CD14-positive monocyte (primary cell): ENCODE data around the gene PLEKHG1. TPM values are rescaled to one million over a fixed set of nuclear protein-coding genes. Genes with fewer than 3 reads are reported as not detected.

ENCODE experiments used
- DNase-seq, 3 donors: peaks; one replicate each; pipeline ENCODE4 v3.0.0-alpha.2; 2011 to 2022
- H2AFZ ChIP-seq: 2 replicates; pipeline ENCODE4 v1.6.0; 2012; ENCODE audit warnings: mild to moderate bottlenecking, low read depth, low read length, inconsistent platforms; ENCODE audit not compliant: insufficient read depth, poor library complexity, severe bottlenecking
- H3K27ac ChIP-seq, 2 donors: 1 replicate in 1 of 2; 2 replicates in 1 of 2; pipeline ENCODE4 v1.5.1; 2012 to 2013; ENCODE audit warnings: low read length in 2 of 2, control low read depth in 1 of 2, inconsistent platforms in 1 of 2, low read depth in 1 of 2, mild to moderate bottlenecking in 1 of 2
- H3K27me3 ChIP-seq, 2 donors: one replicate each; pipeline versions ENCODE4 v1.6.0 to v1.6.1; 2011 to 2013; ENCODE audit warnings: low read length in 2 of 2; ENCODE audit not compliant: control insufficient read depth in 2 of 2, insufficient read depth in 2 of 2
- H3K36me3 ChIP-seq, 2 donors: replicated peaks in 1 of 2; 1 replicate in 1 of 2; 2 replicates in 1 of 2; pipeline versions ENCODE4 v1.5.1 to v1.6.1; 2012 to 2013; ENCODE audit warnings: low read length in 2 of 2, control low read depth in 1 of 2, inconsistent platforms in 1 of 2, mild to moderate bottlenecking in 1 of 2; ENCODE audit not compliant: insufficient read depth in 2 of 2, control insufficient read depth in 1 of 2
- H3K4me1 ChIP-seq, 2 donors: 1 replicate in 1 of 2; 2 replicates in 1 of 2; pipeline versions ENCODE4 v1.5.1 to v1.6.1; 2012 to 2013; ENCODE audit warnings: low read length in 2 of 2, control low read depth in 1 of 2, inconsistent platforms in 1 of 2, mild to moderate bottlenecking in 1 of 2, moderate library complexity in 1 of 2; ENCODE audit not compliant: insufficient read depth in 2 of 2, control insufficient read depth in 1 of 2
- H3K4me2 ChIP-seq: replicated peaks from 2 replicates; pipeline ENCODE3; 2012; ENCODE audit warnings: low read length, moderate library complexity, mild to moderate bottlenecking; ENCODE audit not compliant: poor library complexity, severe bottlenecking; ENCODE audit errors: extremely low read depth
- H3K4me3 ChIP-seq, 3 experiments: fragments of 200-600 bp in 1 of 3; sonication (generic) in 1 of 3; replicated peaks in 1 of 3; 1 replicate in 2 of 3; 2 replicates in 1 of 3; pipeline ENCODE4 v1.5.1; 2011 to 2013; ENCODE audit warnings: low read length in 3 of 3, mild to moderate bottlenecking in 3 of 3, control low read depth in 2 of 3, low read depth in 2 of 3, inconsistent platforms in 1 of 3, moderate library complexity in 1 of 3
- H3K79me2 ChIP-seq: 2 replicates; pipeline ENCODE4 v1.6.0; 2012; ENCODE audit warnings: mild to moderate bottlenecking, control low read depth, inconsistent platforms, low read length, moderate library complexity; ENCODE audit not compliant: insufficient read depth
- H3K9ac ChIP-seq: 2 replicates; pipeline ENCODE4 v1.6.0; 2017; ENCODE audit warnings: low read length, mild to moderate bottlenecking; ENCODE audit not compliant: insufficient read depth, poor library complexity, severe bottlenecking
- H3K9me3 ChIP-seq, 2 donors: replicated peaks in 1 of 2; 1 replicate in 1 of 2; 2 replicates in 1 of 2; pipeline versions ENCODE4 v1.5.1 to v1.6.1; 2012 to 2013; ENCODE audit warnings: low read length in 2 of 2, control low read depth in 1 of 2; ENCODE audit not compliant: control insufficient read depth in 1 of 2, insufficient read depth in 1 of 2
- H4K20me1 ChIP-seq: 2 replicates; pipeline ENCODE4 v1.6.0; 2012; ENCODE audit warnings: mild to moderate bottlenecking, low read length, control low read depth, moderate library complexity; ENCODE audit not compliant: insufficient read depth
- H3K27ac Mint-ChIP-seq, 7 donors: one replicate each; pipeline ENCODE4 v1.8.0; 2020; ENCODE audit warnings: mild to moderate bottlenecking in 7 of 7, mixed read lengths in 7 of 7, moderate library complexity in 6 of 7, inconsistent platforms in 2 of 7
- H3K27me3 Mint-ChIP-seq, 3 donors: one replicate each; pipeline ENCODE4 v1.8.0; 2021 to 2022; ENCODE audit warnings: low read depth in 3 of 3, mild to moderate bottlenecking in 3 of 3, mixed read lengths in 3 of 3, moderate library complexity in 3 of 3, inconsistent platforms in 1 of 3
- H3K36me3 Mint-ChIP-seq, 2 donors: one replicate each; pipeline ENCODE4 v1.8.0; 2020; ENCODE audit warnings: mixed read lengths in 2 of 2, inconsistent platforms in 1 of 2, mild to moderate bottlenecking in 1 of 2
- H3K4me1 Mint-ChIP-seq: one replicate; pipeline ENCODE4 v1.8.0; 2020; ENCODE audit warnings: mild to moderate bottlenecking, mixed read lengths
- H3K4me3 Mint-ChIP-seq, 2 donors: one replicate each; pipeline ENCODE4 v1.8.0; 2020; ENCODE audit warnings: mild to moderate bottlenecking in 2 of 2, mixed read lengths in 2 of 2, moderate library complexity in 1 of 2
- H3K9me3 Mint-ChIP-seq, 7 donors: one replicate each; pipeline ENCODE4 v1.8.0; 2020 to 2022; ENCODE audit warnings: mixed read lengths in 7 of 7, mild to moderate bottlenecking in 6 of 7, moderate library complexity in 6 of 7, inconsistent platforms in 2 of 7
- CTCF ChIP-seq: fragments of 200-600 bp; IDR thresholded peaks from one replicate; pipeline ENCODE4 v1.8.0; 2022; ENCODE audit warnings: antibody characterized with exemption, mild to moderate bottlenecking
- WGBS: methylation state at CpG from one replicate; pipeline ENCODE4 v1.1.5; 2013; ENCODE audit warnings: missing lambda C conversion rate; ENCODE audit not compliant: insufficient coverage; 5-methylcytosine and 5-hydroxymethylcytosine counted together
- intact Hi-C, 2 donors: fragments of 100-400 bp; cut with micrococcal nuclease; formaldehyde crosslinking; loops; one replicate each; pipeline versions ENCODE4 v1.15.0 to v1.15.1; 2023
- polyA plus RNA-seq, 3 donors: library from polyadenylated mRNA; depleted of rRNA in 1 of 3; unstranded in 2 of 3; stranded (reverse) in 1 of 3; fragments of 300-500 nt in 2 of 3; fragments of >200 nt in 1 of 3; fragmentation: Illumina TruSeq in 2 of 3; gene quantifications; 1 replicate in 2 of 3; 2 replicates in 1 of 3; pipeline ENCODE4 v1.2.3, GENCODE V29; 2012 to 2021

PLEKHG1 gene
- polyA plus RNA-seq, 3 donors = 0.02 to 0.15 (median 0.08) TPM

- Histone ChIP-seq H3K9me3 (no peaks in the 10 kb centered on the region), H3K9ac (no peak overlapping the region), H3K4me2 (no peak overlapping the region), H3K4me1 (peaks cover 0 to 3% of the 10 kb centered on the region in 2 donors), H4K20me1 (no peaks in the 10 kb centered on the region), H3K27ac (no peak overlapping the region), H2AFZ (no peak overlapping the region), H3K4me3 (no peak overlapping the region), H3K36me3 (no peaks in the 10 kb centered on the region), H3K79me2 (no peaks in the 10 kb centered on the region), H3K27me3 (peaks cover 11 to 41% of the 10 kb centered on the region in 2 donors)
- peak overlapping the region in 1 of 7 donors; percentile 20 for H3K27ac Mint-ChIP-seq
- DNase-seq = no peak
- peaks cover 7% of the 10 kb centered on the region for H3K4me1 Mint-ChIP-seq
- H3K27me3 Mint-ChIP-seq = peaks cover 41 to 66% (median 49%) of the 10 kb centered on the region in 3 donors
- WGBS = 100% methylated on average over 1 of the region's 6 CpGs
- intact Hi-C loops = no loop called here
- H3K9me3 Mint-ChIP-seq = peaks cover 0 to 4% (median 2%) of the 10 kb centered on the region in 7 donors
- TF ChIP-seq CTCF = no peak
- H3K36me3 Mint-ChIP-seq = no peaks in the 10 kb centered on the region
- H3K4me3 Mint-ChIP-seq = peak overlapping the region in 1 of 2 donors; percentile 2
These were observed 23.8 kb upstream of the PLEKHG1 start for GRCh38 chr6:150575836-150576235.

- Histone ChIP-seq H3K4me3 (no peak overlapping the region), H3K4me2 (no peak overlapping the region), H2AFZ (no peak overlapping the region), H3K36me3 (no peaks in the 10 kb centered on the region), H3K79me2 (no peaks in the 10 kb centered on the region), H3K9me3 (no peaks in the 10 kb centered on the region), H3K27me3 (peaks cover 5 to 35% of the 10 kb centered on the region in 2 donors), H3K27ac (no peak overlapping the region), H3K4me1 (peaks cover 0 to 3% of the 10 kb centered on the region in 2 donors), H4K20me1 (no peaks in the 10 kb centered on the region), H3K9ac (no peak overlapping the region)
- DNase-seq = no peak
- 48% methylated on average over 8 of the region's 15 CpGs for WGBS
- Mint-ChIP-seq H3K9me3 (peaks cover 0 to 4% (median 2%) of the 10 kb centered on the region in 7 donors), H3K4me3 (peak overlapping the region in 1 of 2 donors; percentile 35), H3K27me3 (peaks cover 36 to 70% (median 45%) of the 10 kb centered on the region in 3 donors), H3K27ac (peak overlapping the region in 1 of 7 donors; percentile 46), H3K4me1 (peaks cover 7% of the 10 kb centered on the region), H3K36me3 (no peaks in the 10 kb centered on the region)
- intact Hi-C loops = no loop called here
- TF ChIP-seq CTCF = no peak
These were observed 22.9 kb upstream of the PLEKHG1 start for GRCh38 chr6:150576651-150577226.
